ENCODE data around the gene CEBPA. TPM values are rescaled to one million over a fixed set of nuclear protein-coding genes. Genes with fewer than 3 reads are reported as not detected.

CEBPA gene
- total and polyA plus RNA-seq, 10 of the 15 experiments (the other 5 are each of a cell fraction or from before 2014, with no cell fraction given), result 0.04 to 0.36 (median 0.13) TPM; not detected in 4

DNA sequence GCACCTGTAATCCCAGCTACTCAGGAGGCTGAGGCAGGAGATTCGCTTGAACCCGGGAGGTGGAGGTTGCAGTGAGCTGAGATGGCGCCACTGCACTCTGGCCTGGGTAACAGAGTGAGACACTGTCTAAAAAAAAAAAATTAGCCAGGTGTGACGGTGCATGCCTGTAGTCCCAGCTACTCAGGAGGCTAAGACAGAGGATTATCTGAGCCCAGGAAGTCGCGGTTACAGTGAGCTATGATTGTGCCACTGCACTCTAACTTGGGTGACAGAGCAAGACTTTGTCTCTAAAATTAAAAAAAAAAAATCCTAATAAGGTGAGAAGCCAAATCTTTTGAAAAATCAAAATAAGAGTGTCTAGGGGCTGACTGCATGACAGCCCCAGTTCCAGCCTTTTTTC is 9.7 kb upstream of the CEBPA start (continued):
- TF ChIP-seq, protein P1, sequence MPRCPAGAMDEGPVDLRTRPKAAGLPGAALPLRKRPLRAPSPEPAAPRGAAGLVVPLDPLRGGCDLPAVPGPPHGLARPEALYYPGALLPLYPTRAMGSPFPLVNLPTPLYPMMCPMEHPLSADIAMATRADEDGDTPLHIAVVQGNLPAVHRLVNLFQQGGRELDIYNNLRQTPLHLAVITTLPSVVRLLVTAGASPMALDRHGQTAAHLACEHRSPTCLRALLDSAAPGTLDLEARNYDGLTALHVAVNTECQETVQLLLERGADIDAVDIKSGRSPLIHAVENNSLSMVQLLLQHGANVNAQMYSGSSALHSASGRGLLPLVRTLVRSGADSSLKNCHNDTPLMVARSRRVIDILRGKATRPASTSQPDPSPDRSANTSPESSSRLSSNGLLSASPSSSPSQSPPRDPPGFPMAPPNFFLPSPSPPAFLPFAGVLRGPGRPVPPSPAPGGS (IDR thresholded peaks at IDR 0.05; ENCODE audit: borderline replicate concordance, insufficient read depth, low read depth, low read length, poor library complexity, severe bottlenecking), result no peak
- no peak for TF ChIP-seq TCF3 (IDR thresholded peaks at IDR 0.05; ENCODE audit: borderline replicate concordance, insufficient read depth, low read depth, low read length)
- TF ChIP-seq ATF7 (IDR thresholded peaks at IDR 0.05; ENCODE audit: low read depth), result no peak
- TF ChIP-seq SREBF2 (IDR thresholded peaks at IDR 0.05; ENCODE audit: low read length), result no peak

DNA sequence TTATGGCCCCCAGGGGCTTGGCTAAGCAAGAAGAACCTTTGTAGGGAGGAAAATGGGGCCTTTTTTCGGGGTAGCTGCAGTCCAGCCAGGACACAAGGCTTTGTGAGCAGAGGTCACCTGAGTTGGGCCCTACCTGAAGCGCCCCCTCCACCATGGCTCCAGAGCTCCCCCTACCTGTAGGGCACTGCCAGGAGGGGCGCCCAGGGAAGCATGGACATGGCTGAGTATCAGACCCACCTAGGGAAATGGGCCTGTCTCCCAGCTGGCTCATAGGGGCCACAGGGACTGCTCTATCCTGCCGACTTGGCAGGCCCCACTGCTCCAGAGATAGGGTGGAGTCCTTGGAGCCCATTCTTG is 9.0 kb upstream of the CEBPA start:
- FAIRE-seq, result no peak

More for the DNA sequence above, 9.0 kb upstream of the CEBPA start:
- Histone ChIP-seq H3K9me3 (replicated peaks; ENCODE audit: control insufficient read depth, insufficient read depth, low read length) (no peaks in the 10 kb centered on the region; the same call in 2 of the 3 replicates), H2AFZ (ENCODE audit: control insufficient read depth, low read depth, low read length) (no peak overlapping the region), H3K27ac (ENCODE audit: control insufficient read depth, insufficient read depth) (no peak overlapping the region), H3K36me3 (ENCODE audit: control insufficient read depth in 2 of 2, insufficient read depth in 2 of 2, low read length in 1 of 2) (no peaks in the 10 kb centered on the region), H3K4me3 (no peak overlapping the region), H3K4me1 (ENCODE audit: control insufficient read depth, insufficient read depth, low read length) (no peaks in the 10 kb centered on the region), H4K20me1 (ENCODE audit: control insufficient read depth, insufficient read depth) (no peaks in the 10 kb centered on the region), H3K9ac (ENCODE audit: control insufficient read depth, insufficient read depth, low read length) (no peak overlapping the region), H3K4me2 (ENCODE audit: control insufficient read depth, insufficient read depth) (no peak overlapping the region), H3K27me3 (replicated peaks in 1 of 2; ENCODE audit: control insufficient read depth in 2 of 2, insufficient read depth in 2 of 2, low read length in 1 of 2) (no peaks in the 10 kb centered on the region; a peak in 1 of 4 replicates), H3K79me2 (ENCODE audit: control insufficient read depth, insufficient read depth, low read length) (no peaks in the 10 kb centered on the region)
- ATAC-seq (peak; percentile 47), DNase-seq (ENCODE audit: low read depth, low spot score) (no peak)
- intact Hi-C loops (cut with micrococcal nuclease; ENCODE audit: unreplicated experiment) (no loop called here), in situ Hi-C loops (cut with MboI) (no loop called here)
- 54% methylated on average over 4 of the region's 4 CpGs for WGBS (ENCODE audit: insufficient coverage, insufficient replicate concordance, low lambda C conversion rate, missing lambda C conversion rate)
- no TSS peak for BruUV-seq (replicated peaks)
- SMC1A ChIA-PET (ENCODE audit: uncharacterized antibody, unreplicated experiment), result interaction anchor here (0.6 kb wide), 1 partner anchor 339 kb away, joined by 3 read pairs; no protein-coding TSS in a partner anchor
- CTCF ChIA-PET, result interaction anchor here (1.1 to 2.2 kb wide), 3 partner anchors 15 to 127 kb away, joined by 3 to 11 read pairs (median 4); no protein-coding TSS in a partner anchor
- RAD21 ChIA-PET (ENCODE audit: unreplicated experiment), result no interaction called here
- TF ChIP-seq, protein P1 (IDR thresholded peaks at IDR 0.05; ENCODE audit: borderline replicate concordance, insufficient read depth, low read depth, low read length, poor library complexity, severe bottlenecking), result no peak
- TF ChIP-seq, protein P2, sequence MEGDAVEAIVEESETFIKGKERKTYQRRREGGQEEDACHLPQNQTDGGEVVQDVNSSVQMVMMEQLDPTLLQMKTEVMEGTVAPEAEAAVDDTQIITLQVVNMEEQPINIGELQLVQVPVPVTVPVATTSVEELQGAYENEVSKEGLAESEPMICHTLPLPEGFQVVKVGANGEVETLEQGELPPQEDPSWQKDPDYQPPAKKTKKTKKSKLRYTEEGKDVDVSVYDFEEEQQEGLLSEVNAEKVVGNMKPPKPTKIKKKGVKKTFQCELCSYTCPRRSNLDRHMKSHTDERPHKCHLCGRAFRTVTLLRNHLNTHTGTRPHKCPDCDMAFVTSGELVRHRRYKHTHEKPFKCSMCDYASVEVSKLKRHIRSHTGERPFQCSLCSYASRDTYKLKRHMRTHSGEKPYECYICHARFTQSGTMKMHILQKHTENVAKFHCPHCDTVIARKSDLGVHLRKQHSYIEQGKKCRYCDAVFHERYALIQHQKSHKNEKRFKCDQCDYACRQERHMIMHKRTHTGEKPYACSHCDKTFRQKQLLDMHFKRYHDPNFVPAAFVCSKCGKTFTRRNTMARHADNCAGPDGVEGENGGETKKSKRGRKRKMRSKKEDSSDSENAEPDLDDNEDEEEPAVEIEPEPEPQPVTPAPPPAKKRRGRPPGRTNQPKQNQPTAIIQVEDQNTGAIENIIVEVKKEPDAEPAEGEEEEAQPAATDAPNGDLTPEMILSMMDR (IDR thresholded peaks at IDR 0.05 in 2 of 3, conservative IDR thresholded peaks at IDR 0.05 in 1 of 3; ENCODE audit: control insufficient read depth in 2 of 3, extremely low read depth in 1 of 3, insufficient read depth in 1 of 3, low read depth in 3 of 3, low read length in 3 of 3), result peak in 2 of 3 experiments; percentile 16 to 38; a peak in 3 of 6 replicates
- POLR2A ChIA-PET, result no interaction called here

All from GM12878 (cell line).